ENCODE results near the gene PTPN14.

PTPN14 gene

DNA sequence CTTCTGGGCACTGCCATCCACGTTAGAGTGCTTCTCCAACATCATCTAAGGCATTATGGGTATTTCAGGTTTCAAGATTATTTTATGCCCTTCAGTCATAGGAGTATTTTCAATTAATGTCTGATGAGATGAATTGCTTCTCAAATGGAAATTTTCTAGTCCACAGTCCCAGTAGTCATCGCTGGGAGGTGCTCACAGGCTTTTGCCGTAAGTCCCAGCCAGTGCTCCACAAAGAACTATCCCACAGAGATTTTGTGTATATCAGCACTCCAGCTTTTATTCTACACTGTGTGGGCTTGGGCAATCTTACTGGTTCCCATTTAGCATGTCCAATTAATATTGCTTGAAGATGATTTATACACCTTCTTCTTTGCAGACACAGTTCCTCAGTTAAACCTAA lies 209.5 kb downstream of the PTPN14 start:
- H3K4me3 Mint-ChIP-seq: no peak overlapping the region
- DNase-seq (ENCODE audit: low spot score in 2 of 2) (no peak), ATAC-seq (no peak)
- peaks cover 7% of the 10 kb centered on the region for H3K9me3 Mint-ChIP-seq
- H3K36me3 Mint-ChIP-seq: peaks cover 12% of the 10 kb centered on the region
- H3K4me1 Mint-ChIP-seq: no peaks in the 10 kb centered on the region
- H3K27ac Mint-ChIP-seq: no peak overlapping the region

DNA sequence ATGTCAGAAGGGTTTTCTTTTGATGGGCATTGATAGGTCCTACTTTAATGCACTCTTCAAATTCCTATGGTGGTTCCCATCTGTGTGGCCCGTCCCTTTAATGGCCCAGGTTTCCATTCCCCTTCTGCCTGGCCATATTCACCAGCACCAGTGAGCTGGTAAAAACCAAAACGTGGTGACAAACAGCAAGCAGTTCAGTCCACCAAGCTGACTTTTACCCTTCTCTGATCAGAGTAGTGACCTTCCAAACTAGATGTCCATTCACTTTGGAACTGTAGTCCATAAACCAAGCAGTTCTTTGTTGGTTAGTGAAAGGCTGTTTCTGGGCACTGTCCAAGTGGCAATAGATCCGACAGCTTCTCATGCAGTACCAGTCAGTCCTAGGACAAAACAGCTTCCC lies 209.9 kb downstream of the PTPN14 start:
- Mint-ChIP-seq H3K27ac (no peak overlapping the region), H3K9me3 (peaks cover 7% of the 10 kb centered on the region), H3K4me3 (no peak overlapping the region), H3K4me1 (no peaks in the 10 kb centered on the region), H3K36me3 (peaks cover 15% of the 10 kb centered on the region)
- ATAC-seq (no peak), DNase-seq (ENCODE audit: low spot score in 2 of 2) (no peak)

DNA sequence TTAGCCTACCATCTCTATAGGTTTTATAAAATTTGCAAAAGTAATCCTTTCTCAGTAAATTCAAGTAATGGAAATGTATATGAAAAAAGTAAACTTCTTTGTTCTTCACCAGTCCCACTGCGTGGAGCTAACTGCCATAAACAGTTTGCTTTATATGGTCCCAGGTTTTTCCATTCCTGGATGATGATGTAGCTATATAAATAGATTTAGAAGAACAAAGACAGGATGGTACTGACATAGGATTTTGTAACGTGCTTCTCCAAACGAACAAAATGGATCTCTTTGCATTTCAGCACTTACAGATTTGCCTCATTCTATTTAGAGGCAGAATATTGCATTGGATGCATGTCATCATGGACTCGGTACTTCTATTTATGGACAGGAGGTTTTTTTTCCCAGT lies 213.2 kb downstream of the PTPN14 start:
- ATAC-seq: no peak

DNA sequence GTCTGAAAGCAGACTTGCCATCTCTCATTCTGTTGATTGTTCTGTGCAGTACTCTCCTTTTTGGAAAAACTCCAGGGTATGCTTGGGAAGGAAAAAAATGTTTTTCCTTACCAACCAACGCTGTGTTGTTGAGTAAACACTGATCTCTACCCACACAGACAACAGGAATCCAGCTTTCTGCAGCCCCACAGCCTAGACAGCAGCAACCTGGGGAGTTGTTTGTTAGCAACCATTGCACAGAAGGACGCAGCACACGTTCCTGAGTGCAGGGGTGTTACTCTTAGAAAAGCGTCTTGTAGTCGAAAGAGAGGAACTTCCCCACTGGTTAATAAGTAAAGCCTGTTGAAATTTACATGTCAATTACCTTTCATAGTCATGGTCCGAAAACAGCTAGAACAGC lies 213.9 kb downstream of the PTPN14 start:
- Mint-ChIP-seq H3K36me3 (peaks cover 28% of the 10 kb centered on the region), H3K27ac (no peak overlapping the region), H3K9me3 (no peaks in the 10 kb centered on the region), H3K4me1 (no peaks in the 10 kb centered on the region), H3K4me3 (no peak overlapping the region)
- DNase-seq (ENCODE audit: low spot score in 2 of 2): no peak
- no peak for ATAC-seq

More for the DNA sequence above, 213.2 kb downstream of the PTPN14 start:
- no peaks in the 10 kb centered on the region for H3K4me1 Mint-ChIP-seq
- H3K36me3 Mint-ChIP-seq: peaks cover 28% of the 10 kb centered on the region
- no peak for DNase-seq (ENCODE audit: low spot score in 2 of 2)
- no peak overlapping the region for H3K27ac Mint-ChIP-seq
- no peaks in the 10 kb centered on the region for H3K9me3 Mint-ChIP-seq
- no peak overlapping the region for H3K4me3 Mint-ChIP-seq

DNA sequence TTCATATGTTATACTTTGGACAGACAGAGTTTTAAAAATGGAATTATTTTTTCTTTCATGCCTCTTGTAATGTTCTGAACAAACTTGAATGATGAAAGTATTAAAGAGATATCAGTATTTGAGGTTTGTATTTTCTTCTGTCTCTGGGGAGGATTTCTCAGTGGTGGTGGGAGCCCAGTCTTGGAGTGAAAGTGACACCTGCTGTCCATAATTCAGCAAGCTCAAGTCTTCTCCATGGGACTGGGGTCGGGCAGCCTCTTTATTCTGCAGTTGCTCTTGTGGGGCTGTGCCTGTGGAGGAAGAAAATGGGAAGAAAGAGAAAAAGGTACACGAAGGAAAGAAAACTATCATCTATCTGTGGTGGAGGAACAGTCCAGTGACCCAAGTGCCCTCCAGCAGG lies 214.4 kb downstream of the PTPN14 start:
- H3K4me3 Mint-ChIP-seq: no peak overlapping the region
- DNase-seq (ENCODE audit: low spot score in 2 of 2): no peak
- H3K36me3 Mint-ChIP-seq: peaks cover 28% of the 10 kb centered on the region
- no peaks in the 10 kb centered on the region for H3K4me1 Mint-ChIP-seq
- no peak for ATAC-seq
- no peaks in the 10 kb centered on the region for H3K9me3 Mint-ChIP-seq
- no peak overlapping the region for H3K27ac Mint-ChIP-seq

DNA sequence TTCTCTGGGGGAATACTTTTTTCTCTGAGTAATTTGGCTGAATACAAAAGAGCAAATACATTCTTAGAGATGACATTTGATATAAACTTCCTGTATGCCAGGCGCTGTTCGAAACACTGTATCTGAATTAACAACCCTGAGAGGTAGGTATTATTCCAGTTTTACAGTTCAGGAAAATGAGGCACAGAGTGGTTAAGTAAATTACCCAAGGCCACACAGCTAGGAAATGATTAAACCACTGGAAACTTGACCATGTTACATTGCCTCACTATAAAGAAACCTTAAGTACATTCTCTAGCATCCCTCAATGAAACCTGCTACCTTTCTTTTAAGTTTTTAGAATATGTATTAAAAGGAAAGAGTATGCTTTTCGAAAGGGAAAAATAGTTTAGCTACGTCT lies 215.8 kb downstream of the PTPN14 start:
- no peak overlapping the region for H3K27ac Mint-ChIP-seq
- H3K4me3 Mint-ChIP-seq: no peak overlapping the region
- ATAC-seq: no peak
- DNase-seq (ENCODE audit: low spot score in 2 of 2): no peak
- H3K9me3 Mint-ChIP-seq: no peaks in the 10 kb centered on the region
- H3K36me3 Mint-ChIP-seq: peaks cover 33% of the 10 kb centered on the region
- no peaks in the 10 kb centered on the region for H3K4me1 Mint-ChIP-seq

DNA sequence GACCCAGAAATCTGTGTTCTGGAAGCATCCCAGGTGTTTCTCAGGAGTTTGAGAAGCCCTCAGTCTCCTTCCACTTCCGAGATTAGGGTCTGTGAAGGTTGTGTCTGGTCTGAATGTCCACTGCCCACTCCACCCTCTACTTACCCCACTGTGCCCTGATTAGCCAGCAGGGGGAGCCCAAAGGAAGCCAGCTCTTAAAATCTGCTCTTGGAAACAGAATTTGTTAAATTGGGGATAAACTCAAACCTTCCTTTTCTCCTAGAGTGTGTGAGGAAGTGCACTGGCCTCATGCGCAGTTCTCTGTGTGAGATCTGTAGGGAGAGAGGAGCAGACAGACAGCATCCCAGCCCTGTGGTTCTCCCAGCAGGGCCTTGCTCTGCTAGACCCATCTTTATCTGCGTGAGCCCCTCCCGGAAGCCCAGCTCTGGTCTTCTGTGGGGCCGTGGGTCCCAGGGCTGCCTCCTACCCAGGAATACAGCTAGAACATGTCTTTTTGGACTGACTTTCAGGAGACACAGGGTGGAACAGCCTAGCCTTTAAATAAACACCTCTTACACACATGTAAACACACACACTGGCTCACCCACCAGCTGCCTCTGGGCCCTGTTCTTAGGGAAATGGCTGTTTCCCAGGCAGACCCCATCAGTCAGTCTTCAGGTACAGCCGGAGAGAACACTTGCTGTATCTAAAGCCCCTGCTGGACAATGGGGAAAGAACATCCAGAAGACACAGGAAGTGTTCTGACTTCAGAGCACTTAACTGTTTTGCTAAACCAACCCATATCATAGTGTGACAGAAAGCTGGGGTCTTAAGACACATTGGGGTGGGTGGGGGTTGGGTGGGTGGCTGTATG lies 218.2 kb downstream of the PTPN14 start:
- no peak overlapping the region for H3K27ac Mint-ChIP-seq
- no peaks in the 10 kb centered on the region for H3K9me3 Mint-ChIP-seq
- no peak for ATAC-seq
- DNase-seq (ENCODE audit: low spot score in 2 of 2): peak; percentile 11 to 74
- no peak overlapping the region for H3K4me3 Mint-ChIP-seq
- peaks cover 33% of the 10 kb centered on the region for H3K36me3 Mint-ChIP-seq
- no peaks in the 10 kb centered on the region for H3K4me1 Mint-ChIP-seq

DNA sequence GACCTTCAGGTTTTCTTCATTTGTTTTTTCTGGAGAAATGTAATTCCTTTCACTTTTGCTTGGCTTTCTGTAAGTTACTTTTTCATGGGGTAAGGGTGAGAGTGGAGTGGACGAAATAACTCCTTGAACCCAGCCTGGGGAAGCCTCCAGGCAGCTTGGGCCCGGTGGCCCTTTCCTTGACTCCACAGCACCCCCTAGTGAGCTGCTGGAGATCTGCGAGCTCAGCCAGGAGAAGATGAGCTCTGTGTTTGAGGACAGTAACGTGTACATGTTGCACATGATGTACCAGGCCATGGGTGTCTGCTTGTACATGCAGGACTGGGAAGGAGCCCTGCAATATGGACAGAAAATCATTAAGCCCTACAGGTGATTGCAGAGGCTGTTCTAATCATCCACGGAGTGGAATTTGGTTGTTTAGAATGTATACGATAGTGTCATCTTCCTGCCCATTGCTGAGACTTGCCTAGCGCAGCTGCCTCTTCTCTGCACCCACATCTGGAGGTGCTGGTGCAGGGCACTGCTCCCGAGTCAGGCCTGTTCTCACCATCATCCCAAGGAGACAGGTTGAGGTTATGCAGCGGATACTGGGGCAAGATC lies 219.5 kb downstream of the PTPN14 start:
- H3K36me3 Mint-ChIP-seq: peaks cover 21% of the 10 kb centered on the region
- H3K27ac Mint-ChIP-seq: no peak overlapping the region
- H3K4me3 Mint-ChIP-seq: no peak overlapping the region
- no peak for ATAC-seq
- H3K4me1 Mint-ChIP-seq: peaks cover 8% of the 10 kb centered on the region
- no peaks in the 10 kb centered on the region for H3K9me3 Mint-ChIP-seq
- DNase-seq (ENCODE audit: low spot score in 2 of 2): peak; percentile 54 to 74

DNA sequence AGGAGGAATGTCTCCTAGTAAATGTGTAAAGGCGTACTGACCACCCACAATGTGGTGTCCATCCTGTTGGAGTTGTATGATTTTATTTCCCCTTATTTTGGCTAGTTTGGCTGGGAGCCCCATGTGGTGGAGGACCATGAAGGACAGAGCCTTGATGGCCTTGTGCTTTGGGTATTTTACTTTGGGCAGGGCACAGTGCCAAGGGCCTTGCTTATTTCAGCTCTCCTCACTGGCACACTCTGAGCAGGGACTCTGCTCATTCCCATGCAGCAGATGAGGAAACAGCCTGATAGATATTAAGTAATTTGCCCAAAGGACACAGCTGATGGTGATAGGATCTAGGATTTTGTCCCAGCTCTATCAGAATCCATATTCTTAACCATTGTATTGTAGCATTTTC lies 220.2 kb downstream of the PTPN14 start:
- DNase-seq (ENCODE audit: low spot score in 2 of 2): no peak
- Mint-ChIP-seq H3K4me1 (peaks cover 8% of the 10 kb centered on the region), H3K9me3 (no peaks in the 10 kb centered on the region), H3K36me3 (peaks cover 23% of the 10 kb centered on the region), H3K4me3 (no peak overlapping the region), H3K27ac (no peak overlapping the region)
- ATAC-seq: no peak

DNA sequence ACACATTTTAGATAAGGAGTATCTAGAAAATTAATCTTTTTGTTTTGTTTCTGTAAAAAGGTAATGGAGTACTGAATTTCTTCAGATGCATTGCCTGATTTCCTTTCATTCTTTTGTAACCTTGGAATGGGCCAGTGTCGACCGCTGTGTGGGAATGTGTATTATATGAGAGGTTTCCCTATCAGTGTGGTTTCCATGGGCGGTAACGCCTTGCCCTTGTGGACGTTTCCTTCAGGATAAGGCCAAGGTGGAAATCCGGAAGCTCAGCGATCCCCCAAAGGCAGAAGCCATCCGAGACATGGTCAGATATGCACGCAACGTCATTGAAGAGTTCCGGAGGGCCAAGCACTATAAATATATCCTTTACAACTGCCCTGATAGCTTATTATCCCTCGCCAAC lies 220.7 kb downstream of the PTPN14 start:
- DNase-seq (ENCODE audit: low spot score in 2 of 2) (no peak), ATAC-seq (no peak)
- no peaks in the 10 kb centered on the region for H3K9me3 Mint-ChIP-seq
- H3K4me3 Mint-ChIP-seq: no peak overlapping the region
- peaks cover 24% of the 10 kb centered on the region for H3K36me3 Mint-ChIP-seq
- H3K27ac Mint-ChIP-seq: no peak overlapping the region
- peaks cover 8% of the 10 kb centered on the region for H3K4me1 Mint-ChIP-seq

DNA sequence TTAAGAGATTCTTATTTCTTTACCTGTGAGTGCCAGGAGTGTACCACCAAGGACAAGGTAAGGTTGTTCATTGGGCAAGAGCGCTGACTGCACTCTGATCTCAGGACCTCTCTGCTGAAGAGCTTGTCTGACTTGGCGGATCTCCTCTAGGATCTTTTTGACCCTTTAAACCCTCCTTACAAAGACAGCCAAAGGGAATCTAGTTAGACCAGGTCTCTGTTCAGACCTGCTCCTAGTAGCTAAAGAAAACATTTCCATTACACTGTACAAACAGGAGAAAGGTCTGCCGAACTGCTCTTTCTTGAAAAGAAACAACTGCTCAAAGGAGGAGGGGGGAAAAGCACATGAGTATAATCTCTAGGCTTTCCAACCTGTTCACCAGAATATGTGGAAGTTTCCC lies 221.2 kb downstream of the PTPN14 start:
- H3K27ac Mint-ChIP-seq: no peak overlapping the region
- DNase-seq (ENCODE audit: low spot score in 2 of 2) (no peak), ATAC-seq (no peak)
- no peak overlapping the region for H3K4me3 Mint-ChIP-seq
- no peaks in the 10 kb centered on the region for H3K9me3 Mint-ChIP-seq
- H3K36me3 Mint-ChIP-seq: peaks cover 24% of the 10 kb centered on the region
- peaks cover 8% of the 10 kb centered on the region for H3K4me1 Mint-ChIP-seq

DNA sequence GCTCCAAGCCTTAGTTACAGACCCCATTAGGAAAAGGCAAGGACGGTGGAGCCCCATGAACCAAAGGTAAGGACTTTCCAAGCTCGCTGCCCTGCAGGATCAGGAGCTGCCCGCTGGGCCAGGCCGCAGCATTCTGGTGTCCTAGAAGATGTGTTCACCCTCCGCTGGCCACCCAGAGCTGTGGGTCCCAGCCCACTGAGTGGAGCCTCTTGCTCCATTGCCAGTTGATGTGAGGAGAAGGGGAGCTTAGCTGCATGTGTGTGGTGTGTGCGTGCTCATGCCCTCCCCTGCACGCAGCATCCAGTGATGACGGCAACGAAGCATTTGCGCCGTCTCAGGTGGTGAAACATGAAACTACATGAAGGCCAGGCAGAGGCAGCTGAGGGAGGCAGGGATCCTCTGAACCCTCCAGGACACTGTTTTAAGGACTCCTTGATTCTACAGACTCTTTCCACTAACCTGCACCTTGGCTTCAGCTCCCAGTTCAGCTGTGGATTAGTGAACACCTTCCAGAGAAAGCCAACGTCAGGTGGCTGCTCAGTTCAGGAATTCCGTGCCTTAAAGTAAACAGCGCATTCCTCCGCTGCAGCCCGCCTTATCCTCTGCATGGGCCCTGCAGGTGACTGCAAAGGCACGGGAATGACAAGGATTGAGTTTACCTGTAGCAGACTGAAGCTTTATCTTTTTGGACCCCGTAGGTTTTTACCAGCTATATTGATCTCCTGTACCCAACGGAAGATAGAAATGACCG lies 221.8 kb downstream of the PTPN14 start:
- peaks cover 21% of the 10 kb centered on the region for H3K36me3 Mint-ChIP-seq
- H3K4me1 Mint-ChIP-seq: peaks cover 8% of the 10 kb centered on the region
- no peaks in the 10 kb centered on the region for H3K9me3 Mint-ChIP-seq
- ATAC-seq (no peak), DNase-seq (ENCODE audit: low spot score in 2 of 2) (no peak)
- no peak overlapping the region for H3K27ac Mint-ChIP-seq
- H3K4me3 Mint-ChIP-seq: no peak overlapping the region

DNA sequence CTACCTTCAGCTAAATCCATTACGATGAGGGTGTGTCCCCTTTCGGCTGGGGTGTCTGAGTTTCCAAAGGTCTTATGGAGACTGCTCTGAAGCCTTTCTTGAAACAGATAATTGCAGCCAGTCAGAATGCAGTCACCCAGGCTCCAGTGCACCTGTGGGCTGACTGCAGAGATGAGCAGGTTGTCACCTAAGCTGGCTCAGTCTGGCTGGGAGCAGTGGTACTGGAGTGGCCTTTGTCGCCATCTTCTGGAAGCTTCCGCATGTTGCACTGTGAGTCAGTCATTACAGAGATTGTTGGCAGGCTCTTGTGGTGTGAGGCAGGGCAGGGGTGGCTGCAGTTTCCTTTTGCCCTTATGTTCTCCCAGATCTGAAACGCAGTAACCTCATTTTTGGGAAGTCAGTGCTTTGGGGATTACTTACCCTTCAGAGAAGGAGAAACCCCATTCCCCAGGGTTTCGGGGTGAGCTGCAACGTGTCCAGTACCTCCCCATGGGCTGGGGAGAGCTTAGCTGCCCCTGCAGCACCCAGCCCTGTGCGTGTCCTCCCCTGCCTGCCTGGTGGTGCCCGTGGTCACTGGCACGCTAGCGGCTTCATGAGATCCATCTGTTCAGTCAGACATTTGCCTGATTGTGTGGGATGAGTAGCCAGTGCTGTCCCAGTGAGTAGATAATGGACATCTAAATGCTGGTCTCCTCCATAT lies 222.5 kb downstream of the PTPN14 start:
- no peak overlapping the region for H3K4me3 Mint-ChIP-seq

DNA sequence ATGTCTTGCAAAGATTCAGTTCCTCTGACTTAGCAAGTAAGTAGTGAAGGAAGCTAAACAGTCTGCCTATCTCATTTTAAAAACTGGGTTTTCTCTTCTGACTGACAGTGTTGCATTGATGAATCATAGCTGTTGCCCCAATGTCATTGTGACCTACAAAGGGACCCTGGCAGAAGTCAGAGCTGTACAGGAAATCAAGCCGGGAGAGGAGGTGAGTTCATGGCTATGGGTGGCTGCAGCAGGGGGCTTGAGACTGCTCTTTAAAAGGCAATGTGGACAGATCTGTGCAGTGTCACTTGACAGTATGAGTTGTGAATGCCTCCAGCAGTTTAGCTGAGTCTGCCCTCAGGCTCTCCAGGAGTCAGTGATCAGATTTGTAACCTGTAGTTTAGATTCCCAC lies 223.9 kb downstream of the PTPN14 start:
- Mint-ChIP-seq H3K9me3 (no peaks in the 10 kb centered on the region), H3K4me1 (peaks cover 9% of the 10 kb centered on the region), H3K4me3 (no peak overlapping the region), H3K36me3 (peaks cover 11% of the 10 kb centered on the region), H3K27ac (peak overlapping the region; percentile 6)
- ATAC-seq (peak; percentile 69), DNase-seq (ENCODE audit: low spot score in 2 of 2) (no peak)

More for the DNA sequence above, 222.5 kb downstream of the PTPN14 start:
- H3K9me3 Mint-ChIP-seq: no peaks in the 10 kb centered on the region
- H3K36me3 Mint-ChIP-seq: peaks cover 14% of the 10 kb centered on the region
- H3K27ac Mint-ChIP-seq: no peak overlapping the region
- peaks cover 8% of the 10 kb centered on the region for H3K4me1 Mint-ChIP-seq
- DNase-seq (ENCODE audit: low spot score in 2 of 2) (peak; percentile 60 to 82), ATAC-seq (peak; percentile 94)

DNA sequence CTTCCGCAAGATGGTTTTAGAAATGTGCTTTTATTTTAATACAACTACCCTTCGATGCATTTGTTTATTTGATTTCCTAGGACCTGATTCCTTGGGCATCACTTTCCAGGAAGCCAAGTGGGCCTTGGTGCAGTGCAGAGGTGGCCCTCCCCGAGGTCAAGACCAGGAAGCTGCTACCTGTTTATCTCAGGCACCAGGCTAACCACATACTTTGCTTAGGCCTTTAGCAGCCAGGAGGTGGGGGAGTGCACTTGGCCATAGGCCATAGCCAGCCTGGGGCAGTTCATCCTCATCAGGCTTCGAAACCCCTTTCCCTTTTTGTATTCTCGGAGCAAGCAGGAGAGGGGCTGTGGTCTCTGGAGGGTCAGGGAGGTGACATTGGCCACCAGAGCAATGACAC lies 225.0 kb downstream of the PTPN14 start:
- DNase-seq (ENCODE audit: low spot score in 2 of 2) (no peak), ATAC-seq (no peak)
- Mint-ChIP-seq H3K4me1 (peaks cover 20% of the 10 kb centered on the region), H3K9me3 (no peaks in the 10 kb centered on the region), H3K36me3 (peaks cover 9% of the 10 kb centered on the region), H3K27ac (no peak overlapping the region), H3K4me3 (no peak overlapping the region)
